HG03196 (cell line): ENCODE measurements around the gene HSPBP1.

Experiments used
- ATAC-seq: cut with Tn5 transposase; IDR thresholded peaks from one replicate; pipeline ENCODE4 v1.9.1; 2021; ENCODE audit not compliant: unreplicated experiment

Gene HSPBP1

DNA sequence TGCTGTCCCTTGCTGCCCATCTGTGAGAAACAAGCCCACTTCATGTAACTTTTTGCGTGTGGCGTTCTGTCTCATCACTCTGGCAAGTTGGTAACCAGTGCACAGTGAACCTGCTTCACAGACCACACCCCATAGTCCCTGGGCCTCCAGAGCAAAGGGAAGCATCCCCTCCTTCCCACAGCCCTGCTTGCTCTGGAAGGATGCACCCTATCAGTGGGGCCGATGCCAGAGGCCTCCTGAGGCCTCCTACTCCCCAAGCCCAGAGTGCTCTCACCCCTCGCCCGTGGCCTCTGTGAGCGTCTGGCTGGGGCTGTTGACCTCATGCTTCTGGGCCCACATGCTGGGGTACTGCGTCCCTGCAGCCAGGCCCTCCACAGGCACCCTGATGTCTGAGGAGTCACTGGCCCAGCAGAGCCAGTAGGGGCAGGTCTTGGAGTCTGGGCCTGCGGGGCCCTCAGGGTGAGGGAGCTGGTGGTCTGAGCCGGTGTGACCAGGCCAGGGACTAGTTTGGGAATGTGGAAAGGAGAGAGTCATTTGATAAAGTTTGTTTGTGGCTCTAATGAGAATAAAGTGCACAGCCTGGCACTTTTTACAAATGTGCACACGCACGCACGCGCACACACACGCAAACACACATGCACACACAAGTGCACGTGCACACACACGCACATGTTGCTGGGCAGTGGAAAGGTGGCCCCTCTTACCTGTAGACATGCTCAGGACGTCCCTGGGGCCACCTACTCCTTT lies 56.4 kb downstream of the HSPBP1 start:
- no peak for ATAC-seq

DNA sequence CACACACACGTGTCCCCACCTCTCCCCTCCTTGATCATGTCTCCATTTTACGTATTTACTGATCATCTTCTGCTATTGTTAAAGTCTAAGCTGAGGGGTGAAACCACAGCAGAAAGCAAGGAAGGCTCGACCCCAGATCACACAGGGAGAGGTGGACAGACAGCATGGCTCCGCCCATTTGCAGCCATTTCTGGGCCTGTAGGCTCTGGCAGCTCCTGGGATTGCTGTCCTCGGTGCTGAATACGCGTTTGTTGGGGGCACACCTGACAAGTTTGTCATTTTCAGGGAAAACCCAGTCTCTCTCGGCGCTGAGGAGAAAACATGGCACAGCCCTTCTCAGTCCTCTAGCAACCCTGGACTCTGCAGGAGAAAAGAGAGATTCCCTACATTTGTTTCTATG lies 59.4 kb downstream of the HSPBP1 start:
- no peak for ATAC-seq

DNA sequence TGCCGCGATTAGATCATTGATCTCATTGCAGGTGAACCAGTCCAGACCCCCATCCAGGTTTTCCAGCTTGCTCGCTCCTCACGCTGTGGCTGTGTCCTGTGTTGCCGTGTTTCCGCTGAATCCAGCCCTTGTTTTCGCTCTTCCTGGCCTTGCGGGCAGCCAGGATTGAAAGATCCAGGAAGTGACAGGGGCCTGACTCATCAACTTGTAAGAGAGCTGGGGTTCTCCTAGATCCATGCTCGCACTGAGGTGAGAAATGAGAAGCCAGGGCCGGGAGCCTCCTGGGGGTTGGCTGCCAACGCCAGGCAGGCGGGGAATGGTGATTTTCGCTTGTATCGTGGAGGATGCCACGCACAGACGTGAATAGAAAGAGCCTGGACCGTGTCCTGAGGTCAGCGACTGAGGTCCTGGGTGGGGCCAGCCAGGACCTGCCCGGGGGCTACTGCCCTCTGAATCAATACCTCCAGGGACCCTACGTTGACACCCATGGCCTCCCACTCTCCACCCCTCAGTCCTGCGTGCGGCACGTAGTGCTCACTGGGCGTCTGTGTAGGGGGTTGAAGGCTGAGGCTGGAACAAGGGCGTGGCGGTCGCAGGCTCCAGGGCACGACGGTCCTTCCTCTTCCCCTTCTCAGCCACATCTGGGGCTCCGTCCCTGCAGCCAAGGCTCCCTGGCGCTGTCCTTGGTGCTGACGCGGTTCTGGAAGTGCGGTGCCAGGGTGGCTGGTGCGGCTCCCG lies 63.3 kb downstream of the HSPBP1 start:
- no peak for ATAC-seq

DNA sequence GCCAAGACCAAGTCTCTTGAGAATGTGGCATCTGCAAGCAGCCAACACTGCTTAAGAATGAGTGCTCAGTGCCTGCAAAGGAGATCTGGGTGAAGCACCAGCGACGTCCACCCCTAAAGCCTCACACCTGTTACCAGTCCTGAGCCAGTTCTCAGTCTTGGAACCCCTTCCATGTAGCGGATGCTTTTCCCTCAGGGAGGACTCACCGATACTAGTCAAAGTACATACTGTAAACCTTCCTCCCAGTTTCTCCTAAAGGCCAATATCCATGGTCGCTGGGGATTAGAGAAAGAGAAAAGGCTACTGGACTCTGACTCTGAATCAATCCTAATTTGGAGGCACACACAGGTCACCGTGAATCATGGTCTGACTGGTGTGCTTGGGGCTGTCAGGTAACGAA lies 66.4 kb downstream of the HSPBP1 start:
- ATAC-seq = no peak

DNA sequence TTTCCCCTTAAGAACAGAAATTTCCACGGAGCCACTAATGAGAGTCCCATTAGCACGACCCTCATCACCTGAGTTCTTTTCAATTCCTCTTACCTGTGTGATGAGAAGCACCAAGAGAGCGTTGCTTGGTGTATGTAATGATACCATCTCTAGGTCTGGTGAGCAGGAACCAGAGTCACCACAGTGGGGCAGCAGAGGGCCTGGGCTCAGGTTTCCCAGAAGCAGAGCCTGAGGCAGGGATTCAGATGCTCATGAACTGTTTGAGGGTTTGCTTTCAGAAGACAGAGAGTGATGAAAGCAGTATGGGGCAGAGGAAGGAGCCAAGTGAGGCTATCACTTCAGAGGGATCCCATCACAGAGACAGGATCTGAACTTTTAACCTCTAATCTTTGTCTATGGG lies 67.5 kb downstream of the HSPBP1 start:
- no peak for ATAC-seq
